GM12874 (cell line): ENCODE data around the gene TIAM2.

ENCODE experiments used
- TF ChIP-seq, protein P1 (sequence below): IDR thresholded peaks from 2 replicates; pipeline ENCODE4 v1.5.1; 2011; ENCODE audit warnings: low read depth, mild to moderate bottlenecking, control low read depth, low read length, moderate library complexity; ENCODE audit not compliant: insufficient read depth

Gene TIAM2

DNA sequence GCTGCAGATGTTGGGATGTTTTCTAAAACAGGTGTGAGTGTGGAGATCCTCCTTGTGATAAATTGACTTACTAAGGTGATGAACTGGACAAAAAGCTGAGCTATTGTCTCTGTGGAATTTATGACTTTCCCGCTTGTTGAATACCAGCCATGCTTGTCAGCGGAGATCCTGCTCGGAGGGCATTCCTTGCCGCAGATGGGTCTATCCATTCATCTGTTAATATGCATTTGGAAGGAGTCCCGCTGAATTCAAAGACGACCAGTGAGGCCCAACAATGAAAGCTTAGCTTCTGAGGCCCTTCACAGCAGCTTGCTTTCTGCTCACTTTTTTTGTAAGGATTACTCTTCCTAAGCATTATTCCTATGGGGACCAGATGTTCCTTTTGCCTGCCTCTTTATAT lies 124.9 kb downstream of the TIAM2 start:
- TF ChIP-seq, protein P1, sequence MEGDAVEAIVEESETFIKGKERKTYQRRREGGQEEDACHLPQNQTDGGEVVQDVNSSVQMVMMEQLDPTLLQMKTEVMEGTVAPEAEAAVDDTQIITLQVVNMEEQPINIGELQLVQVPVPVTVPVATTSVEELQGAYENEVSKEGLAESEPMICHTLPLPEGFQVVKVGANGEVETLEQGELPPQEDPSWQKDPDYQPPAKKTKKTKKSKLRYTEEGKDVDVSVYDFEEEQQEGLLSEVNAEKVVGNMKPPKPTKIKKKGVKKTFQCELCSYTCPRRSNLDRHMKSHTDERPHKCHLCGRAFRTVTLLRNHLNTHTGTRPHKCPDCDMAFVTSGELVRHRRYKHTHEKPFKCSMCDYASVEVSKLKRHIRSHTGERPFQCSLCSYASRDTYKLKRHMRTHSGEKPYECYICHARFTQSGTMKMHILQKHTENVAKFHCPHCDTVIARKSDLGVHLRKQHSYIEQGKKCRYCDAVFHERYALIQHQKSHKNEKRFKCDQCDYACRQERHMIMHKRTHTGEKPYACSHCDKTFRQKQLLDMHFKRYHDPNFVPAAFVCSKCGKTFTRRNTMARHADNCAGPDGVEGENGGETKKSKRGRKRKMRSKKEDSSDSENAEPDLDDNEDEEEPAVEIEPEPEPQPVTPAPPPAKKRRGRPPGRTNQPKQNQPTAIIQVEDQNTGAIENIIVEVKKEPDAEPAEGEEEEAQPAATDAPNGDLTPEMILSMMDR, result no peak

DNA sequence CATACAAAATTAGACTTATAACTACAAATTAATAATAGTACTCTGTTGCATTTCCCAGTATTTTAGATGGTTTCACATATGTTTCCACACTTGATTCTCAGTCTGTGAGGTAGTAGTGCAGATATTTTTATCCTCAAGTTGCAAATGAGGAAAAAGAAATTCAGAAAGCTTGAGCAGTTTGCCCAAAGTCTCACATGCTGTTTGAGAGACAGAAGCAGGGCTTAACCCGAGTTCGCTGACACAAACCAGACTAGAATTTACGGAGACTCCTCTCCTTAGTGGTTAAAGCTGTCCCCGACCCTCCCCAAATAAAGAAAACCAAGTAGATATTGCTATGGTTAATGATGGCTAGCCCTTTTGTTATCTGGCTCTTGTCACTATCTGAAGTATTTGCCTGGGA lies 126.2 kb downstream of the TIAM2 start:
- TF ChIP-seq, protein P1, result no peak

DNA sequence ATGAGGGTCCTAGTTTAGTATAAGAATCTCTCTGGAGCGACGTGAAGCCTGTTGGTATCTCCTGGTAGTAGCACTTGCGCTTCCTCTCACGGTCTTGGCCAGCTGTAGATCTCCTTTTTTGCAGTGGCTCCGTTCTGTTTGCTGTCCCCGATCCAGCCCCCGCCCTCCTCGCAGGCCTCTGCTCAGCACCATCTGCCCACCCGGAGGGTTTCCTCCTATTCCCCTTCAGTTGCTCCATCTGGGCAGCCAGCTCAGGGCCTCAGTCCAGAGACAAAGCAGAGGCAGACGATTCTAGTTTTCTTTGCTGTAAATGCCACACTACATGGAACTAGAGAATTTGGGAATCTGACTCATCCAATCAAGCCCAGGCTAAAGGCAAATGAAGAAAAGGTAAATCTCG lies 126.6 kb downstream of the TIAM2 start:
- TF ChIP-seq, protein P1, result no peak

DNA sequence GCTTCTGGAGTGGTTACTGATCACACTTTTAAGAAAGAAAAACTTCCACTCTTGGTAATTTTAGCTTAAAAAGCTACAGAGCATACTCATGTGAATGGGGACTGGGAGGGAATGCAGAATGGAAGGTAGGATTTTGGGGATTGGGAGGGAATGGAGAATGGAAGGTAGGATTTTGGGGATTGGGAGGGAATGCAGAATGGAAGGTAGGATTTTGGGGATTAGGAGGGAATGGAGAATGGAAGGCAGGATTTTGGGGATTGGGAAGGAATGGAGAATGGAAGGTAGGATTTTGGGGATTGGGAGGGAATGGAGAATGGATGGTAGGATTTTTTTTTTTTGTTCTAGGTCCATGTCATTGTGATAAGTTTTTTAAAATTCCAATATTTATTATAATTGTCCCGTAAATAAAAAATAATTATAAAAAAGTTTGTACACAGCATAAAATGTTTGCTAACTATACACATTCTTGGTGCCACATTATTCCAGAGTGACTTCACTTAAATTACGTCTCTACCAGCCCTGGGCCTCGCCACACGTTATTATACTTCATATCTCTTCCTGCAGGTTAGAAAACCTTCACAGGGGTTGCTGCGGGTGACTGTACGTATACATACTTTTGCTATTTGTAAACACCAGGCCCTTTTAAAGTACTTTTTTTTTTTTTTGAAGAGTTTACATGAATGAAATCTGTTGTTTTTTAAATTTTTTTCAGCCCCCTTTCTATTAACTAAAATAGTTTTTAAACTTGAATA lies 127.3 kb downstream of the TIAM2 start:
- TF ChIP-seq, protein P1, result no peak

DNA sequence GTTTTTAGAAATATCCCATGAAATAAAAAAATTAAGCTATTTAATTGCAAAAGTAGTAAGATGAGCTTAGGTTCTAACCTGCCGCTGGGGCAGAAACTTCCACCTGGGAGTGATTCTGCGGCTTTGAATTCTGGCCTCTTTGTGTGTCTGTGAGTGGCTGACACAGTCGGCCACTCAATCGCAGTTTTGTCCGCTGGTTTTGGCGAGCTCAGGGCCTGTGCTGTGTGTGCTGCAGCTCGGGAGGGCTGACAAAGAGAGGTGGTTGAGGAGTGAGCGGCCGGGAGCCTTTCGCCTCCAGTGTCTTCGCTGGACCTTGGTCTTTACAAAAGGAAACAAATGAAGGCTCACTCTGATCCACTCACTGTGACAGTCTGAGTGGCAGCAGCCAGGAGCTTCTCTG lies 128.4 kb downstream of the TIAM2 start:
- TF ChIP-seq, protein P1, result no peak

DNA sequence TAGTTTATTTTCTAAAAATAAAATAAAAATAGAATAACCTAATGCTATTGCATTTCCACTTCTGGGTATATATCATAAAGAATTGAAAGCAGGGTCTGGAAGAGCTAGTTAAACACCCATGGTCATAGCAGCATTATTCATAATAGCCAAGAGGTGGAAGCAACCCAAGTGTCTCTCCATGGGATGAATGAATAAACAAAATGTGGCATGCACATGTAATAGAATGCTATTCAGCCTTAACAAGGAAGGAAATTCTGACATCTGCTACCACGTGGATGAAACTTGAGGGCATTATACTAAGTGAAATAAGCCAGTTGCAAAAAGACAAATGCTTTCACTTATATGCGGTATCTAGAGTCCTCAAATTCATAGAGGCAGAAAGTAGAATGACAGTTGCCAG lies 130.8 kb downstream of the TIAM2 start:
- TF ChIP-seq, protein P1, result no peak

DNA sequence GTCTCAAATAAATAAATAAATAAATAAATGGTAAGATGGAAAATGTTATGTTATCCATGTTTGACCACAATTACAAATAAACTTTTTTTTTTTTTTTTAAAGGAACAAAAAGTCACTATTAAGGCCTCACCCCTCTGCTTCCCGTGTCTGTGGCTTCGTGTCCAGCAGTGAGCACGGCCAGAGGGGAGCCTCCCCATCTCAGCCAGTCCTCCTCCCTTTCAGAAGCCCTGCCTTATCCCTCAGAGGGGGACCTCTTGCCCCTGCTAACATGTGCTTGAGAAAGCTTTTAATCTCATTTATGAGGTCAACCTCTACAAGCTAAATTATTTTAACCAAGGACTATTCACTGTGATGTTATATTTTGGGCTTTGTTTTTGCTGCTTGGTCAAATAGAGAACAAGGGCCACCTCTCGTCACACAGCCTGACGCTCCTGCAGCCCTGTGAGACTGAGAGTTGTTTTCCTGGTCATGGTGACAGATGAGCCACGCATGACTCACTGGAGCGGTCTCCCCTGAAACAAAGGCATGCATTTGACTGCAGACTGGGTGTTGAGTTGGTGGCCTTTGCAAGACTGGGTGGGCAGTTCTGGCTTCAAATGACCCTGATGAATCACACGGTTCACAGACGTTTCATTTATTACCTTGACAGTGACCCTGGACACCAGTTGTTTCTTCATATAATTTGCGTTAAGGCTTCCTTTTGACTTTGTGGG lies 131.8 kb downstream of the TIAM2 start:
- TF ChIP-seq, protein P1, result no peak
